HAP-1 (cell line): ENCODE measurements around the gene CAMP.

Experiments used
- DNase-seq, 2 experiments: peaks; one replicate each; pipeline ENCODE4 v3.0.0-alpha.2; 2016 to 2020; ENCODE audit warnings: low spot score in 2 of 2
- H3K27me3 ChIP-seq: fragments of 250-450 bp; sonication (Bioruptor Pico); 2 replicates; pipeline ENCODE4 v1.5.1; 2020; ENCODE audit warnings: low read depth, mild to moderate bottlenecking, moderate library complexity
- H3K36me3 ChIP-seq: fragments of 250-450 bp; sonication (Bioruptor Pico); replicated peaks from 2 replicates; pipeline ENCODE4 v1.5.1; 2020; ENCODE audit warnings: mild to moderate bottlenecking
- H3K4me1 ChIP-seq: fragments of 250-450 bp; sonication (Bioruptor Pico); 2 replicates; pipeline ENCODE4 v1.5.1; 2020; ENCODE audit warnings: mild to moderate bottlenecking
- H3K4me3 ChIP-seq: fragments of 250-450 bp; sonication (Bioruptor Pico); 2 replicates; pipeline ENCODE4 v1.5.1; 2020; ENCODE audit warnings: mild to moderate bottlenecking, moderate library complexity
- H3K9me3 ChIP-seq: fragments of 250-450 bp; sonication (Bioruptor Pico); 2 replicates; pipeline ENCODE4 v1.5.1; 2020; ENCODE audit warnings: mild to moderate bottlenecking, moderate library complexity
- in situ Hi-C: fragments of 300-500 bp; cut with MboI; formaldehyde crosslinking; loops from 3 replicates; pipeline ENCODE4 v1.14.3; 2020; ENCODE audit warnings: low sequenced_read_pairs, inconsistent platforms, mixed read lengths

The CAMP gene

GRCh38 chr3:48220746-48221145 is 2.5 kb upstream of the CAMP start:
- in situ Hi-C loops, result no loop called here
- Histone ChIP-seq H3K27me3 (no peaks in the 10 kb centered on the region), H3K4me3 (no peak overlapping the region), H3K4me1 (no peaks in the 10 kb centered on the region), H3K9me3 (no peaks in the 10 kb centered on the region), H3K36me3 (no peaks in the 10 kb centered on the region)
- no peak for DNase-seq

GRCh38 chr3:48225587-48225986 is 2.3 kb downstream of the CAMP start:
- H3K4me3 ChIP-seq, result no peak overlapping the region
- H3K9me3 ChIP-seq, result no peaks in the 10 kb centered on the region
- in situ Hi-C loops, result no loop called here
- H3K4me1 ChIP-seq, result no peaks in the 10 kb centered on the region
- DNase-seq, result no peak
- no peaks in the 10 kb centered on the region for H3K27me3 ChIP-seq
- H3K36me3 ChIP-seq, result no peaks in the 10 kb centered on the region

- H3K4me1 ChIP-seq, result no peaks in the 10 kb centered on the region
- no peaks in the 10 kb centered on the region for H3K36me3 ChIP-seq
- H3K4me3 ChIP-seq, result no peak overlapping the region
- H3K27me3 ChIP-seq, result no peaks in the 10 kb centered on the region
- H3K9me3 ChIP-seq, result no peaks in the 10 kb centered on the region
- DNase-seq, result no peak
- in situ Hi-C loops, result no loop called here
These were observed 3.6 kb downstream of the CAMP start for GRCh38 chr3:48226939-48227338.

DNA sequence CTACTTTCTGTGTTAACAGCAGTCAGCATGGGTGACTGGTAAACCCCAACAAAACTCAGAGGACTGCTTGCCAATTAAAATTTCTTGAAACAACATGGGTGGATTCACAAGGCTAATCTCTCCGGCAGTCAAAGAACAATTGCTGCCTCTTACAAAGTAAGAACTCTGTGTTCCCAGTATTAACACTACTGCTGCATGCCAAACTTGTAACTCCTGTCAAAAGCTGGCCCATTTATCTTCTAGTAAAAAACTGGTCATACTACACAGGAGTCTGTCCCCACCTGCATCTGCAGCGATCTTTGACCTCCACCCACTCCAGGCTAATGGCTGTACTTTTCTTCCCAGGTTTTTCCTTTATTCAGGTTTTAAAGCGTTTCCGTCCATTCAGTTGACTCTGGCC is 8.9 kb downstream of the CAMP start:
- Histone ChIP-seq H3K36me3 (no peaks in the 10 kb centered on the region), H3K4me1 (peaks cover 13% of the 10 kb centered on the region), H3K27me3 (no peaks in the 10 kb centered on the region), H3K4me3 (no peak overlapping the region), H3K9me3 (no peaks in the 10 kb centered on the region)
- no peak for DNase-seq
- in situ Hi-C loops, result no loop called here

DNA sequence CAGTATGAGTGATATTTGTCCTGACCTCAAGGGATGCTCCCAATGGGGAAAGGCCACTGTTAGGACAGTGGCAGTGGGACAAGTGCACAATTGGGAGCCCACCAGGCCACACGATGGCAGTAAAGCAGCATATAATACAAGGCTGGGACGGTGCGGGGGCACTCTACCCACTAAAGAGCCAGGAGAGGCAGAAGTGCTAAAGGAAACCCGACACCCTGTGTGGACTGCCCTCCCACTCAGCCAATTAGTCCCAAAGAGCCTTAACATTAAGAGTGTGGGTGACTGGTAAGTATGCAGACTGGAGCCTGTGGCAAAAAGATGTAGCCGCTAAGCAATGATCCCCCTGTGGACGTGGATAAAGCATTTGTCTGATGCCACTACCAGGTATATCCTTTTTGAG is 9.4 kb downstream of the CAMP start:
- in situ Hi-C loops, result no loop called here
- Histone ChIP-seq H3K4me1 (peaks cover 18% of the 10 kb centered on the region), H3K36me3 (no peaks in the 10 kb centered on the region), H3K9me3 (no peaks in the 10 kb centered on the region), H3K27me3 (no peaks in the 10 kb centered on the region), H3K4me3 (no peak overlapping the region)
- DNase-seq, result peak; percentile 89 to 91

DNA sequence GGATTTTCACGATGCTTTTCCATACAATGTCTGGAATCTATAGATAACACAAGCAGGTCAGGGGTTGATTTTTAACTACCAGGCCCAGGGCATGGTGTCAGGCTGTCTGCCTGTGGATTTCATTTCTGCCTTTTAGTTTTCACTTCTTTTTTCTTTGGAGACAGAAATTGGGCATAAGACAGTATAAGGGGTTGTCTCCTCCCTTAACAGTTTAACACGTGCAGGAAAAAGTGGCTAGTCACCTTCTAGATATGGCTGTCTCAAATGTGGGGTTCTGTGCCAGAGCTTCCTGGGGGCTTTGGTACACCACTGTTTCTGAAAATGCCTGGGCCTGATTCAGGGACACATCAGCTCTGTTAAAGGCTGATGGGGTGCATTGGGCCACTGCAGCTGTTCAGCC is 10.2 kb downstream of the CAMP start:
- no peaks in the 10 kb centered on the region for H3K27me3 ChIP-seq
- H3K36me3 ChIP-seq, result no peaks in the 10 kb centered on the region
- no peaks in the 10 kb centered on the region for H3K9me3 ChIP-seq
- DNase-seq, result no peak
- in situ Hi-C loops, result no loop called here
- H3K4me1 ChIP-seq, result peaks cover 19% of the 10 kb centered on the region
- no peak overlapping the region for H3K4me3 ChIP-seq

- Histone ChIP-seq H3K4me3 (no peak overlapping the region), H3K4me1 (peaks cover 34% of the 10 kb centered on the region), H3K36me3 (no peaks in the 10 kb centered on the region), H3K9me3 (no peaks in the 10 kb centered on the region), H3K27me3 (no peaks in the 10 kb centered on the region)
- in situ Hi-C loops, result loop anchor here (5.0 kb wide), 1 partner anchor 201 kb away; no protein-coding TSS in a partner anchor
- DNase-seq, result peak in 1 of 2 experiments; percentile 4
These were observed 13.2 kb downstream of the CAMP start for GRCh38 chr3:48236531-48236930.

DNA sequence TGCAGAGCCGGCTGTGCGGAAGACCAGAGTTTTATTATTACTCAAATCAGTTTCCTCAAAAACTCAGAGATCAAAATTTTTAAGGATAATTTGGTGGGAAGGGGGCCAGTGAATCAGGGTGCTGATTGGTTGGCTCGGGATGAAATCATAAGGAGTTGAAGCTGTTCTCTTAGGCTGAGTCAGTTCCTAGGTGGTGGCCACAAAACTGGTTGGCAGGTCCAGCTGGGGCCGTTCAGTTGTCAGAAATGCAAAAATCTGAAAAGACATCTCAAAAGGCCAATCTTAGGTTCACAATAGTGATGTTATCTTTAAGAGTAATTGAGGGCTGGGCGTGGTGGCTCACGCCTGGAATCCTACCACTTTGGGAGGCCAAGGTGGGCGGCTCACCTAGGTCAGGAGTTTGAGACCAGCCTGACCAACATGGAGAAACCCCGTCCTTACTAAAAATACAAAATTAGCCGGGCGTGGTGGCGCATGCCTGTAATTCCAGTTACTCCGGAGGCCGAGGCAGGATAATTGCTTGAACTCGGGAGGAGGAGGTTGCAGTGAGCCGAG is 15.3 kb downstream of the CAMP start:
- Histone ChIP-seq H3K4me1 (peaks cover 34% of the 10 kb centered on the region), H3K4me3 (no peak overlapping the region), H3K9me3 (no peaks in the 10 kb centered on the region), H3K36me3 (no peaks in the 10 kb centered on the region; the same call in 1 of the 2 replicates), H3K27me3 (no peaks in the 10 kb centered on the region)
- no peak for DNase-seq
- in situ Hi-C loops, result loop anchor here (5.0 kb wide), 1 partner anchor 199 kb away; no protein-coding TSS in a partner anchor

DNA sequence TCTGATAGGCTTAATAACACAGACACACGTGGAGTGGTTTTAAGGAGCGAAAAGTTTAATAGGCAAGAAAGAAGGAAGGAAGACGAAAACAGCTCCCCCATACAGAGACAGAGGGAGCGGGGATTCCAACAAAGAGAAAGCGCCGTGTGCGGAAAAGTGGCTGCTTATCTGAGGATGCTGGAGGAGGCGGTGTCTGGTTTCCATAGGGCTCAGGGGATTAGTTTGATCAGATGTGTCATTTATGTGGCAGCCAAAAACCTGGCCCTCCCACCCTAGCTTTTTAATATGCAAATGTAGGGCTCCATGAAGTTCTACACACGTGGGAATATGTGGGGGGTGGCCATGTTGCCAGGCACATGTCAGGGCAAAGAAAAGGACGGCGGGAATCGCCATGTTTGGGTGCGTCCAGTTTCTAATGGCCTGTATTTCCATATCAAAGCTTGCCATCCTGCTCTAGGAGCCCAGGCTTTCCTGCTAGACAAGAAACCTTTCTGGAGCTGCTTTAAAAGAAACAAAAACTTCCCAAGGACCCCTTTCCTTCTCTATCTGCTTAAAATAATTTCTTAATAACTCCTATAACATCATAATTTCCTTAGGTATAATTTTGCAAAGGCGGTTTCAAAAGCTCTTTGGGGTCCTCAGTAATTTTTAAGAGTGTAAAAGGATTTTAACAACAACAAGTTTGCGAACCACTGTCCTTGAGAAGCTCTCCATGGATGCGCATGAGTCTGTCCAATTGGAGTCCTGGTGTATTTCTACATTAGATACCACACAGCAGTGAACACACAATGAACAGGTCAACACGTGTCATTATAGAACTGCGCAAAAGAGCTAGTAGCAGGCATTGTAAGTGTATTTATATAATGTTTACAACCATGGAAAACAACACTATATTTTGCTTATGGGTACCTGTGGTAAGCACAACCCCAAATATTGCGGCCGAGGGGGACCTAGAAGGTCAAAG is 17.0 kb downstream of the CAMP start:
- peaks cover 40% of the 10 kb centered on the region for H3K4me1 ChIP-seq
- H3K4me3 ChIP-seq, result peak overlapping the region; percentile 71
- H3K36me3 ChIP-seq, result peaks cover 10% of the 10 kb centered on the region
- DNase-seq, result peak; percentile 96 to 98
- no peaks in the 10 kb centered on the region for H3K9me3 ChIP-seq
- no peaks in the 10 kb centered on the region for H3K27me3 ChIP-seq
- in situ Hi-C loops, result loop anchor here (5.0 to 10.0 kb wide), 2 partner anchors 45 to 197 kb away; no protein-coding TSS in a partner anchor

- Histone ChIP-seq H3K27me3 (no peaks in the 10 kb centered on the region), H3K36me3 (peaks cover 24% of the 10 kb centered on the region), H3K9me3 (no peaks in the 10 kb centered on the region), H3K4me1 (peaks cover 29% of the 10 kb centered on the region), H3K4me3 (peak overlapping the region; percentile 71)
- in situ Hi-C loops, result loop anchor here (10.0 kb wide), 1 partner anchor 47 kb away; no protein-coding TSS in a partner anchor
- DNase-seq, result peak in 1 of 2 experiments; percentile 56
These were observed 18.6 kb downstream of the CAMP start for GRCh38 chr3:48241796-48242455.

DNA sequence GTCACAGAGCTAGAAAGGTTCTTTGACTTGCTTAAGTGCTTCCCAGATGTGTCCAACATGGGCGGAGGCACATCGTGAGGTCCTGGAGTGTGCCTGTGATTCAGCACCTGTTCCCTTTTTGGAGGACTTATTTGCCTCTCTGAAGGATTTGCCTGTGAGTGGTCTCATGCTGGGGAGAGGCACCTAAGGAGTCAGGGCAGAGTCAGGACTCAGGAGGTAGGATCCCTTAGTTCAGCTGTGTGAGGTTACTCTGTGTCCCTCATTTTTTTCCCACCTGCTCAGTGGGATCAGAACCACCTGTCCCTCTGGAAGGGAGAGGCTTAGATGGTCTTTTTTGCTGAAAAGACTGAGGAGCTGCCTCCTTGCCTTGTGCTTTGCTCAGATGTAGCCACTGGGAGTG is 20.6 kb downstream of the CAMP start:
- no peak overlapping the region; the same call in 1 of the 2 replicates for H3K4me3 ChIP-seq
- H3K9me3 ChIP-seq, result no peaks in the 10 kb centered on the region
- no peaks in the 10 kb centered on the region for H3K27me3 ChIP-seq
- H3K4me1 ChIP-seq, result peaks cover 29% of the 10 kb centered on the region
- in situ Hi-C loops, result loop anchor here (10.0 kb wide), 1 partner anchor 49 kb away; no protein-coding TSS in a partner anchor
- peaks cover 43% of the 10 kb centered on the region for H3K36me3 ChIP-seq
- no peak for DNase-seq

DNA sequence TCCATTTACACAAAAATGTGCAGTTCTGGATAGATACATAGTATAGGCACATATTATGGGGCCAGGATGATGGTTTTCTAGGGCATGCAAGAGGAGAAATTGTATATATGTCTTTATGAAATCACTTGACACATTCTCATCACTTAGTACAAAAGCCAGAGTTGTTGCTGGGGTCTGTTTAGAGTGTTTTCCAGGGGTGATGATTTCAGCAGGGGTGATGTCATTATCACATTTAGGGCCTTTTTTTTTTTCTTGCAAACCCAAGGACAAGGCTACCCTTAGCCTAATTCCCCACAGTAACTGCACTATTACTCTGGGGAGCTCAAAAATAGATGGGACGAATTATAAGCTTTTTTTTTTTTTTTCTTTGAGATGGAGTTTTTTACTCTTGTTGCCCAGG is 21.2 kb downstream of the CAMP start:
- Histone ChIP-seq H3K4me3 (no peak overlapping the region), H3K27me3 (no peaks in the 10 kb centered on the region), H3K9me3 (no peaks in the 10 kb centered on the region), H3K4me1 (peaks cover 28% of the 10 kb centered on the region), H3K36me3 (peaks cover 48% of the 10 kb centered on the region)
- in situ Hi-C loops, result loop anchor here (10.0 kb wide), 1 partner anchor 50 kb away; no protein-coding TSS in a partner anchor
- no peak for DNase-seq

DNA sequence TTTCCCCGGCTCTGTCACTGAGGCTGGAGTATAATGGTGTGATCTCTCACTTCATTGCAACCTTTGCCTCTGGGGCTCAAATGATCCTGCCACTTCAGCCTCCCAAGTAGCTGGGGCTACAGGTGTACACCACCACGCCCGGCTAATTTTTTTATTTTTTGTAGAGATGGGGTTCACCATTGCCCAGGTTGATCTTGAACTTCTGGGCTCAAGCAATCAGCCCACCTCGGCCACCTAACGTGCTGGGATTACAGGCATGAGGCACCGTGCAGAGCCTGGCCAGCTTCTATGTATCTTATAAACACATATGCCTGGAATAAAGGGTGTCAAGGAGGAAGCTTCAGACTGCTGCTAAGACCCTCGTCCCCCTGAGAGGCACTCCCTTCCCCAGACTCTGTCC is 21.8 kb downstream of the CAMP start:
- peaks cover 55% of the 10 kb centered on the region for H3K36me3 ChIP-seq
- in situ Hi-C loops, result loop anchor here (10.0 kb wide), 1 partner anchor 50 kb away; no protein-coding TSS in a partner anchor
- no peak overlapping the region for H3K4me3 ChIP-seq
- H3K4me1 ChIP-seq, result peaks cover 23% of the 10 kb centered on the region
- no peaks in the 10 kb centered on the region for H3K27me3 ChIP-seq
- no peaks in the 10 kb centered on the region for H3K9me3 ChIP-seq
- DNase-seq, result no peak
